Stimulated activated naive CD8-positive, alpha-beta T cell treated with anti-CD3 and anti-CD28 coated beads, Interleukin-15, Interleukin-2, amounts not matched to agents 100 ng/mL and 50 ng/mL, for 24 hours (primary cell): ENCODE measurements around the gene BCL2A1.
A peak's percentile ranks its signal among the peaks of the same experiment; 100 is the strongest.
"Not testable (repeated sequence)": the region's sequence is repeated elsewhere in the genome, so short reads cannot be mapped to it uniquely, and the experiment has no call there.

Source experiments
- H3K27ac Mint-ChIP-seq: one replicate; pipeline ENCODE4 v1.8.0; 2021; ENCODE audit warnings: mild to moderate bottlenecking, mixed read lengths
- H3K27me3 Mint-ChIP-seq: one replicate; pipeline ENCODE4 v1.8.0; 2021; ENCODE audit warnings: mixed read lengths
- H3K36me3 Mint-ChIP-seq: one replicate; pipeline ENCODE4 v1.8.0; 2021; ENCODE audit warnings: low read depth, mixed read lengths
- H3K4me1 Mint-ChIP-seq: one replicate; pipeline ENCODE4 v1.8.0; 2021; ENCODE audit warnings: low read depth, mixed read lengths
- H3K4me3 Mint-ChIP-seq: one replicate; pipeline ENCODE4 v1.8.0; 2021; ENCODE audit warnings: mild to moderate bottlenecking, mixed read lengths
- H3K9me3 Mint-ChIP-seq: one replicate; pipeline ENCODE4 v1.8.0; 2021; ENCODE audit warnings: mixed read lengths

The BCL2A1 gene

GRCh38 chr15:79956354-79956939, 14.5 kb downstream of the BCL2A1 start:
- no peaks in the 10 kb centered on the region for H3K27me3 Mint-ChIP-seq
- H3K36me3 Mint-ChIP-seq = peaks cover 22% of the 10 kb centered on the region
- no peaks in the 10 kb centered on the region for H3K9me3 Mint-ChIP-seq
- no peak overlapping the region for H3K4me3 Mint-ChIP-seq
- H3K4me1 Mint-ChIP-seq = peaks cover 48% of the 10 kb centered on the region
- H3K27ac Mint-ChIP-seq = no peak overlapping the region

GRCh38 chr15:79954661-79955060, 16.3 kb downstream of the BCL2A1 start:
- Mint-ChIP-seq H3K4me3 (no peak overlapping the region), H3K9me3 (no peaks in the 10 kb centered on the region), H3K27me3 (no peaks in the 10 kb centered on the region), H3K27ac (no peak overlapping the region), H3K4me1 (peaks cover 36% of the 10 kb centered on the region), H3K36me3 (peaks cover 9% of the 10 kb centered on the region)

GRCh38 chr15:79953951-79954444, 17.0 kb downstream of the BCL2A1 start:
- peak overlapping the region; percentile 1 for H3K27ac Mint-ChIP-seq

GRCh38 chr15:79952329-79952728, 18.7 kb downstream of the BCL2A1 start:
- Mint-ChIP-seq H3K9me3 (no peaks in the 10 kb centered on the region), H3K4me3 (no peak overlapping the region), H3K4me1 (peaks cover 30% of the 10 kb centered on the region), H3K36me3 (no peaks in the 10 kb centered on the region), H3K27me3 (no peaks in the 10 kb centered on the region), H3K27ac (no peak overlapping the region)

More at GRCh38 chr15:79953951-79954444, 17.0 kb downstream of the BCL2A1 start:
- Mint-ChIP-seq H3K36me3 (peaks cover 4% of the 10 kb centered on the region), H3K4me1 (peaks cover 32% of the 10 kb centered on the region), H3K4me3 (no peak overlapping the region), H3K9me3 (no peaks in the 10 kb centered on the region), H3K27me3 (no peaks in the 10 kb centered on the region)

- Mint-ChIP-seq H3K4me1 (peaks cover 34% of the 10 kb centered on the region), H3K9me3 (no peaks in the 10 kb centered on the region), H3K27me3 (no peaks in the 10 kb centered on the region), H3K36me3 (no peaks in the 10 kb centered on the region), H3K27ac (no peak overlapping the region), H3K4me3 (no peak overlapping the region)
Observed at GRCh38 chr15:79950247-79950646, 20.7 kb downstream of the BCL2A1 start.

GRCh38 chr15:79948761-79949160, 22.2 kb downstream of the BCL2A1 start:
- no peaks in the 10 kb centered on the region for H3K36me3 Mint-ChIP-seq
- H3K4me3 Mint-ChIP-seq = no peak overlapping the region
- H3K27ac Mint-ChIP-seq = no peak overlapping the region

GRCh38 chr15:79948095-79948695, 22.8 kb downstream of the BCL2A1 start:
- no peaks in the 10 kb centered on the region for H3K36me3 Mint-ChIP-seq
- no peak overlapping the region for H3K4me3 Mint-ChIP-seq
- peaks cover 20% of the 10 kb centered on the region for H3K4me1 Mint-ChIP-seq
- H3K27me3 Mint-ChIP-seq = no peaks in the 10 kb centered on the region
- H3K27ac Mint-ChIP-seq = peak overlapping the region; percentile 46
- no peaks in the 10 kb centered on the region for H3K9me3 Mint-ChIP-seq

More at GRCh38 chr15:79948761-79949160, 22.2 kb downstream of the BCL2A1 start:
- no peaks in the 10 kb centered on the region for H3K9me3 Mint-ChIP-seq
- H3K4me1 Mint-ChIP-seq = peaks cover 23% of the 10 kb centered on the region
- no peaks in the 10 kb centered on the region for H3K27me3 Mint-ChIP-seq

- Mint-ChIP-seq H3K36me3 (no peaks in the 10 kb centered on the region), H3K27me3 (no peaks in the 10 kb centered on the region), H3K4me3 (no peak overlapping the region), H3K9me3 (no peaks in the 10 kb centered on the region), H3K27ac (no peak overlapping the region), H3K4me1 (peaks cover 29% of the 10 kb centered on the region)
Observed at GRCh38 chr15:79947009-79947408, 24.0 kb downstream of the BCL2A1 start.

- H3K4me3 Mint-ChIP-seq = no peak overlapping the region
- H3K4me1 Mint-ChIP-seq = peaks cover 31% of the 10 kb centered on the region
- H3K27me3 Mint-ChIP-seq = no peaks in the 10 kb centered on the region
- H3K27ac Mint-ChIP-seq = no peak overlapping the region
- H3K9me3 Mint-ChIP-seq = no peaks in the 10 kb centered on the region
- H3K36me3 Mint-ChIP-seq = no peaks in the 10 kb centered on the region
Observed at GRCh38 chr15:79944622-79945021, 26.4 kb downstream of the BCL2A1 start.

- Mint-ChIP-seq H3K9me3 (no peaks in the 10 kb centered on the region), H3K4me1 (peaks cover 30% of the 10 kb centered on the region), H3K36me3 (no peaks in the 10 kb centered on the region), H3K27ac (no peak overlapping the region), H3K27me3 (peaks cover 5% of the 10 kb centered on the region), H3K4me3 (no peak overlapping the region)
Observed at GRCh38 chr15:79943820-79944219, 27.2 kb downstream of the BCL2A1 start.

GRCh38 chr15:79942741-79943481, 28.1 kb downstream of the BCL2A1 start:
- Mint-ChIP-seq H3K4me3 (no peak overlapping the region), H3K36me3 (no peaks in the 10 kb centered on the region), H3K27ac (no peak overlapping the region), H3K4me1 (peaks cover 21% of the 10 kb centered on the region), H3K9me3 (no peaks in the 10 kb centered on the region), H3K27me3 (peaks cover 12% of the 10 kb centered on the region)

GRCh38 chr15:79939399-79939798, 31.6 kb downstream of the BCL2A1 start:
- no peaks in the 10 kb centered on the region for H3K36me3 Mint-ChIP-seq
- H3K9me3 Mint-ChIP-seq = no peaks in the 10 kb centered on the region
- peaks cover 16% of the 10 kb centered on the region for H3K4me1 Mint-ChIP-seq
- no peak overlapping the region for H3K27ac Mint-ChIP-seq
- peaks cover 12% of the 10 kb centered on the region for H3K27me3 Mint-ChIP-seq
- H3K4me3 Mint-ChIP-seq = no peak overlapping the region

- H3K36me3 Mint-ChIP-seq = no peaks in the 10 kb centered on the region
- peaks cover 21% of the 10 kb centered on the region for H3K4me1 Mint-ChIP-seq
- no peaks in the 10 kb centered on the region for H3K9me3 Mint-ChIP-seq
- H3K4me3 Mint-ChIP-seq = no peak overlapping the region
- no peak overlapping the region for H3K27ac Mint-ChIP-seq
- peaks cover 12% of the 10 kb centered on the region for H3K27me3 Mint-ChIP-seq
Observed at GRCh38 chr15:79938143-79938542, 32.9 kb downstream of the BCL2A1 start.

- Mint-ChIP-seq H3K4me1 (peaks cover 15% of the 10 kb centered on the region), H3K27me3 (peaks cover 13% of the 10 kb centered on the region)
- not testable (repeated sequence) for H3K36me3 Mint-ChIP-seq, H3K9me3 Mint-ChIP-seq, H3K27ac Mint-ChIP-seq, H3K4me3 Mint-ChIP-seq
Observed at GRCh38 chr15:79935556-79936201, 35.3 kb downstream of the BCL2A1 start.

GRCh38 chr15:79933231-79933630, 37.8 kb downstream of the BCL2A1 start:
- Mint-ChIP-seq H3K4me1 (peaks cover 19% of the 10 kb centered on the region), H3K36me3 (no peaks in the 10 kb centered on the region), H3K9me3 (no peaks in the 10 kb centered on the region), H3K27ac (no peak overlapping the region), H3K4me3 (no peak overlapping the region), H3K27me3 (peaks cover 15% of the 10 kb centered on the region)
